SK-N-SH (cell line): ENCODE data around the gene PLAC9. TPM values are rescaled to one million over a fixed set of nuclear protein-coding genes. Genes with fewer than 3 reads are reported as not detected.

Source experiments
- CTCF ChIA-PET: fragments of 300-600, 350-600 bp; formaldehyde crosslinking; extraction: SDS; loops from one replicate; lab custom pipeline; 2021; lab: Yijun Ruan, JAX
- POLR2A ChIA-PET: fragments of 350-600 bp; sonication (Branson Sonifier 250); formaldehyde crosslinking; extraction: SDS; loops from one replicate; lab custom pipeline; 2020; ENCODE audit warnings: antibody characterized with exemption, inconsistent platforms; lab: Yijun Ruan, JAX
- DNase-seq: peaks from one replicate; pipeline ENCODE4 v3.0.0; 2012
- H2AFZ ChIP-seq: fragments of 200-600 bp; sonication (generic); 2 replicates; pipeline ENCODE4 v1.8.1; 2016; ENCODE audit warnings: antibody characterized with exemption, mild to moderate bottlenecking, low read depth
- H3F3A ChIP-seq: fragments of 200-600 bp; sonication (generic); replicated peaks from 2 replicates; pipeline ENCODE3; 2016; ENCODE audit warnings: antibody characterized with exemption, mild to moderate bottlenecking; ENCODE audit not compliant: insufficient read depth
- H3K27ac ChIP-seq, 2 experiments: fragments of 200-500 bp in 1 of 2; fragments of 200-600 bp in 1 of 2; sonication (Bioruptor generic) in 1 of 2; sonication (generic), shearing (Covaris generic) in 1 of 2; 2 replicates each; pipeline versions ENCODE4 v1.5.1 to v1.6.1; 2014 to 2016; ENCODE audit warnings: low read depth in 2 of 2, inconsistent platforms in 1 of 2, low read length in 1 of 2, mild to moderate bottlenecking in 1 of 2, mixed read lengths in 1 of 2
- H3K27me3 ChIP-seq: fragments of 200-600 bp; sonication (generic), shearing (Covaris generic); 2 replicates; pipeline ENCODE4 v1.6.1; 2016; ENCODE audit warnings: mixed run types; ENCODE audit not compliant: insufficient read depth
- H3K36me3 ChIP-seq, 2 experiments: fragments of 200-500 bp in 1 of 2; fragments of 200-600 bp in 1 of 2; sonication (Bioruptor generic) in 1 of 2; sonication (generic) in 1 of 2; replicated peaks in 1 of 2; 2 replicates each; pipeline versions ENCODE3 to v1.5.1; 2014 to 2016; ENCODE audit warnings: low read length in 1 of 2, mild to moderate bottlenecking in 1 of 2; ENCODE audit not compliant: insufficient read depth in 2 of 2, control insufficient read depth in 1 of 2
- H3K4me1 ChIP-seq, 2 experiments: fragments of 200-500 bp in 1 of 2; fragments of 200-600 bp in 1 of 2; sonication (Bioruptor generic) in 1 of 2; sonication (generic), shearing (Covaris generic) in 1 of 2; 2 replicates each; pipeline versions ENCODE4 v1.5.1 to v1.6.1; 2014 to 2016; ENCODE audit warnings: low read depth in 1 of 2, low read length in 1 of 2, mixed run types in 1 of 2; ENCODE audit not compliant: insufficient read depth in 2 of 2, control insufficient read depth in 1 of 2
- H3K4me2 ChIP-seq: fragments of 200-600 bp; sonication (generic), shearing (Covaris generic); 2 replicates; pipeline ENCODE4 v1.6.1; 2017; ENCODE audit warnings: mixed run types
- H3K4me3 ChIP-seq, 2 experiments: fragments of 200-500 bp in 1 of 2; fragments of 200-600 bp in 1 of 2; sonication (Bioruptor generic) in 1 of 2; sonication (generic), shearing (Covaris generic) in 1 of 2; 2 replicates each; pipeline versions ENCODE4 v1.5.1 to v1.8.1; 2014 to 2016; ENCODE audit warnings: low read depth in 2 of 2, inconsistent platforms in 1 of 2, low read length in 1 of 2, mild to moderate bottlenecking in 1 of 2, mixed read lengths in 1 of 2, moderate library complexity in 1 of 2
- H3K79me2 ChIP-seq: fragments of 200-600 bp; sonication (generic); 2 replicates; pipeline ENCODE4 v1.8.1; 2017; ENCODE audit warnings: mild to moderate bottlenecking; ENCODE audit not compliant: insufficient read depth
- H3K9ac ChIP-seq: fragments of 200-600 bp; sonication (generic); 2 replicates; pipeline ENCODE4 v1.6.1; 2017; ENCODE audit warnings: mixed run types
- H3K9me2 ChIP-seq: fragments of 200-600 bp; sonication (generic); 2 replicates; pipeline ENCODE4 v1.6.1; 2017; ENCODE audit warnings: mixed run types
- H3K9me3 ChIP-seq: fragments of 200-600 bp; sonication (generic); 2 replicates; pipeline ENCODE4 v1.6.1; 2017; ENCODE audit warnings: mixed run types, mild to moderate bottlenecking, moderate library complexity
- H4K20me1 ChIP-seq: fragments of 200-600 bp; sonication (generic); 2 replicates; pipeline ENCODE4 v1.6.1; 2017; ENCODE audit warnings: mild to moderate bottlenecking, mixed run types; ENCODE audit not compliant: insufficient read depth
- EP300 ChIP-seq, 2 experiments: IDR thresholded peaks; 2 replicates each; pipeline versions ENCODE4 v1.4.0 to v1.6.1; 2012; ENCODE audit warnings: borderline replicate concordance in 1 of 2, low read depth in 1 of 2, low read length in 1 of 2
- EZH2phosphoT487 ChIP-seq: fragments of 200-600 bp; sonication (generic); IDR thresholded peaks from 2 replicates; pipeline ENCODE4 v1.6.1; 2017; ENCODE audit warnings: low read depth, mixed run types, mild to moderate bottlenecking, antibody characterized with exemption, moderate library complexity, borderline replicate concordance
- FOSL2 ChIP-seq: IDR thresholded peaks from 2 replicates; pipeline ENCODE4 v1.4.0; 2012; ENCODE audit warnings: low read depth, mild to moderate bottlenecking, moderate library complexity, borderline replicate concordance
- FOXM1 ChIP-seq: IDR thresholded peaks from 2 replicates; pipeline ENCODE4 v1.4.0; 2012; ENCODE audit warnings: low read depth, mild to moderate bottlenecking
- GATA2 ChIP-seq: sonication (generic); formaldehyde crosslinking; IDR thresholded peaks from 2 replicates; pipeline ENCODE4 v1.5.0; 2020; ENCODE audit warnings: mild to moderate bottlenecking, missing genetic modification reagents
- JUND ChIP-seq: IDR thresholded peaks from 2 replicates; pipeline ENCODE4 v1.4.0; 2012
- NFIC ChIP-seq: IDR thresholded peaks from 2 replicates; pipeline ENCODE4 v1.4.0; 2012; ENCODE audit warnings: borderline replicate concordance
- RCOR1 ChIP-seq: fragments of 150-350 bp; IDR thresholded peaks from 2 replicates; pipeline ENCODE4 v1.6.1; 2017; ENCODE audit warnings: antibody characterized with exemption, low read length
- RFX5 ChIP-seq: IDR thresholded peaks from 2 replicates; pipeline ENCODE4 v1.6.1; 2012; ENCODE audit warnings: mild to moderate bottlenecking, improper control_type of control experiment, low read length
- RXRA ChIP-seq: IDR thresholded peaks from 2 replicates; pipeline ENCODE4 v1.4.0; 2012; ENCODE audit warnings: low read depth, mild to moderate bottlenecking, borderline replicate concordance
- TAF1 ChIP-seq: IDR thresholded peaks from 2 replicates; pipeline ENCODE4 v1.6.1; 2012; ENCODE audit warnings: low read depth, mild to moderate bottlenecking, low read length, moderate library complexity, borderline replicate concordance
- TCF12 ChIP-seq: IDR thresholded peaks from 2 replicates; pipeline ENCODE4 v1.4.0; 2012
- TEAD4 ChIP-seq: IDR thresholded peaks from 2 replicates; pipeline ENCODE4 v1.4.0; 2012; ENCODE audit warnings: mild to moderate bottlenecking, borderline replicate concordance; ENCODE audit not compliant: insufficient read depth
- YY1 ChIP-seq: IDR thresholded peaks from 2 replicates; pipeline ENCODE4 v1.4.0; 2012; ENCODE audit warnings: low read depth, mild to moderate bottlenecking
- WGBS: methylation state at CpG from one replicate; pipeline ENCODE4 v1.1.6; 2017; ENCODE audit warnings: low lambda C conversion rate; 5-methylcytosine and 5-hydroxymethylcytosine counted together
- polyA plus RNA-seq, 3 experiments: library from polyadenylated mRNA; depleted of rRNA; stranded (reverse); fragments of >200 nt; gene quantifications; 2 replicates each; pipeline ENCODE4 v1.2.3, GENCODE V29; 2012
- TF ChIP-seq, protein P1 (sequence below): fragments of 200-600 bp; sonication (generic); IDR thresholded peaks from 2 replicates; pipeline ENCODE4 v1.6.1; 2017; ENCODE audit warnings: antibody characterized with exemption, mild to moderate bottlenecking, moderate library complexity
- TF ChIP-seq, protein P2 (sequence below): IDR thresholded peaks from 2 replicates; pipeline ENCODE4; 2012

PLAC9 gene
- polyA plus RNA-seq, 1 of the 3 experiments (the other 2 are of a cell fraction) = 0.21 TPM

DNA sequence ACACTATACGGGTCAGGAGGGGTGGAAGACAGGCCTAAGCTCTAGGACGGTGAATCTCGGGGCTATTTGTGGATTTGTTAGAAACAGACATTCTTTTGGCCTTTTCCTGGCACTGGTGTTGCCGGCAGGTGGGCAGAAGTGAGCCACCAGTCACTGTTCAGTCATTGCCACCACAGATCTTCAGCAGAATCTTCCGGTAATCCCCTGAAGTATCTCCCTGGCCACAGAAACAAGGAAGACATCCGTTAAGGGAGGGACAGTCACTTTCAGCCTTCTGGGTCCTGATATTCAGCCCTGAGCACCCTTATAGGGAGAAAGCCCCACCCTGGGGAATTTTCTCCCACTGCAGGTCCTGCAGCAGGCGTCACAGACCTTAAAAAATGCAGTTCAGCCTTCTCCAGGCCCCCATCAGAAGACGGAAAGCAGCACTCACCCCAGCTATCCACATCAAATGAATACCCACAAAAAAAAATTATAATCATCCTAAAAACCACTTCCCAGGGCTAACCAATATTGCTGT is 23.2 kb downstream of the PLAC9 start:
- Histone ChIP-seq H3K9ac (peak overlapping the region; percentile 15; the same call in 1 of the 2 replicates), H3F3A (peaks cover 33% of the 10 kb centered on the region), H3K4me2 (peak overlapping the region; percentile 61), H3K9me2 (no peaks in the 10 kb centered on the region), H3K36me3 (peaks cover 14 to 23% of the 10 kb centered on the region in 2 experiments), H3K4me3 (no peak overlapping the region), H3K27me3 (no peaks in the 10 kb centered on the region), H3K79me2 (no peaks in the 10 kb centered on the region), H3K4me1 (peaks cover 23 to 42% of the 10 kb centered on the region in 2 experiments; a peak in 3 of 4 replicates), H4K20me1 (no peaks in the 10 kb centered on the region), H2AFZ (no peak overlapping the region), H3K27ac (peak overlapping the region; percentile 85 to 86), H3K9me3 (no peaks in the 10 kb centered on the region)
- TF ChIP-seq, protein P1, sequence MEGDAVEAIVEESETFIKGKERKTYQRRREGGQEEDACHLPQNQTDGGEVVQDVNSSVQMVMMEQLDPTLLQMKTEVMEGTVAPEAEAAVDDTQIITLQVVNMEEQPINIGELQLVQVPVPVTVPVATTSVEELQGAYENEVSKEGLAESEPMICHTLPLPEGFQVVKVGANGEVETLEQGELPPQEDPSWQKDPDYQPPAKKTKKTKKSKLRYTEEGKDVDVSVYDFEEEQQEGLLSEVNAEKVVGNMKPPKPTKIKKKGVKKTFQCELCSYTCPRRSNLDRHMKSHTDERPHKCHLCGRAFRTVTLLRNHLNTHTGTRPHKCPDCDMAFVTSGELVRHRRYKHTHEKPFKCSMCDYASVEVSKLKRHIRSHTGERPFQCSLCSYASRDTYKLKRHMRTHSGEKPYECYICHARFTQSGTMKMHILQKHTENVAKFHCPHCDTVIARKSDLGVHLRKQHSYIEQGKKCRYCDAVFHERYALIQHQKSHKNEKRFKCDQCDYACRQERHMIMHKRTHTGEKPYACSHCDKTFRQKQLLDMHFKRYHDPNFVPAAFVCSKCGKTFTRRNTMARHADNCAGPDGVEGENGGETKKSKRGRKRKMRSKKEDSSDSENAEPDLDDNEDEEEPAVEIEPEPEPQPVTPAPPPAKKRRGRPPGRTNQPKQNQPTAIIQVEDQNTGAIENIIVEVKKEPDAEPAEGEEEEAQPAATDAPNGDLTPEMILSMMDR = no peak
- no peak for TF ChIP-seq GATA2 (CRISPR knock-in tag)
- no peak for TF ChIP-seq NFIC
- TF ChIP-seq FOXM1 = no peak
- no peak for TF ChIP-seq RFX5
- TF ChIP-seq FOSL2 = no peak
- no peak for TF ChIP-seq YY1
- no peak for TF ChIP-seq TCF12
- TF ChIP-seq, protein P2, sequence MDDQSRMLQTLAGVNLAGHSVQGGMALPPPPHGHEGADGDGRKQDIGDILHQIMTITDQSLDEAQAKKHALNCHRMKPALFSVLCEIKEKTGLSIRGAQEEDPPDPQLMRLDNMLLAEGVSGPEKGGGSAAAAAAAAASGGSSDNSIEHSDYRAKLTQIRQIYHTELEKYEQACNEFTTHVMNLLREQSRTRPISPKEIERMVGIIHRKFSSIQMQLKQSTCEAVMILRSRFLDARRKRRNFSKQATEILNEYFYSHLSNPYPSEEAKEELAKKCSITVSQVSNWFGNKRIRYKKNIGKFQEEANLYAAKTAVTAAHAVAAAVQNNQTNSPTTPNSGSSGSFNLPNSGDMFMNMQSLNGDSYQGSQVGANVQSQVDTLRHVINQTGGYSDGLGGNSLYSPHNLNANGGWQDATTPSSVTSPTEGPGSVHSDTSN = no peak
- TF ChIP-seq TAF1 = no peak
- ChIA-PET CTCF (interaction anchor here (1.0 to 3.4 kb wide), 2 partner anchors 12 to 67 kb away, joined by 4 to 28 read pairs; no protein-coding TSS in a partner anchor), POLR2A (no interaction called here)
- DNase-seq = no peak
- 61% methylated on average over 8 of the region's 8 CpGs for WGBS

DNA sequence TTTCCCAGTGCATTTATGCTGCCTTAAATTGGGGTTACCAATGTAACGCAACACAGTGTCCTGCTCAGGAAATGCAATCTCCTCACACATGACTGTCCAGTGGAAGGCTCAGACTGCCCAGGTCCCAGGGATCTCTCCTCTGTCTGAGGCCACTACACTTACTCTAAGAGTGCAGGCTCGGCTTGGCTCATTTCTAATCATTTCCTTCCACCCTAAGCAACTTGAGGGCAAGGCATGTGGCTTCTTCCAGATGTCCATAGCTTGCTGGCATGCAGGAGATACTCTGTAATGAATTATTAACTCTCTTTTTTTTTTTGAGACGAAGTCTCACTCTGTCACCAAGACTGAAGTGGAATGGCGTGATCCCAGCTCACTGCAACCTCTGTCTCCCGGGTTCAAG is 23.7 kb downstream of the PLAC9 start:
- 89% methylated on average over 5 of the region's 5 CpGs for WGBS
- Histone ChIP-seq H3K9me3 (no peaks in the 10 kb centered on the region), H3K79me2 (no peaks in the 10 kb centered on the region), H3K4me1 (peaks cover 23 to 42% of the 10 kb centered on the region in 2 experiments; a peak in 3 of 4 replicates), H3F3A (peaks cover 33% of the 10 kb centered on the region), H3K27me3 (no peaks in the 10 kb centered on the region), H3K4me2 (peak overlapping the region; percentile 61), H3K27ac (peak overlapping the region in 1 of 2 experiments; percentile 85; a peak in 3 of 4 replicates), H3K4me3 (no peak overlapping the region), H3K9me2 (no peaks in the 10 kb centered on the region), H2AFZ (no peak overlapping the region), H3K36me3 (peaks cover 14 to 23% of the 10 kb centered on the region in 2 experiments), H3K9ac (no peak overlapping the region), H4K20me1 (no peaks in the 10 kb centered on the region)
- ChIA-PET CTCF (interaction anchor here (1.0 to 3.4 kb wide), 3 partner anchors 13 to 67 kb away, joined by 3 to 28 read pairs (median 4); no protein-coding TSS in a partner anchor), POLR2A (no interaction called here)
- no peak for DNase-seq
- TF ChIP-seq FOXM1 (no peak), RCOR1 (no peak), GATA2 (CRISPR knock-in tag) (no peak), RXRA (no peak), JUND (no peak), RFX5 (no peak), YY1 (no peak), EP300 (IDR thresholded peaks at IDR 0.05; ENCODE audit: borderline replicate concordance in 1 of 2, low read depth in 1 of 2, low read length in 1 of 2) (no peak), NFIC (no peak), TEAD4 (no peak), EZH2phosphoT487 (no peak)
